ENCODE measurements around the gene TSKU. TPM values are rescaled to one million over a fixed set of nuclear protein-coding genes. Genes with fewer than 3 reads are reported as not detected.
"Not testable (repeated sequence)": the region's sequence is repeated elsewhere in the genome, so short reads cannot be mapped to it uniquely, and the experiment has no call there.

TSKU gene
- total RNA-seq, 1 donor from 2014 or later: 32.8 TPM

DNA sequence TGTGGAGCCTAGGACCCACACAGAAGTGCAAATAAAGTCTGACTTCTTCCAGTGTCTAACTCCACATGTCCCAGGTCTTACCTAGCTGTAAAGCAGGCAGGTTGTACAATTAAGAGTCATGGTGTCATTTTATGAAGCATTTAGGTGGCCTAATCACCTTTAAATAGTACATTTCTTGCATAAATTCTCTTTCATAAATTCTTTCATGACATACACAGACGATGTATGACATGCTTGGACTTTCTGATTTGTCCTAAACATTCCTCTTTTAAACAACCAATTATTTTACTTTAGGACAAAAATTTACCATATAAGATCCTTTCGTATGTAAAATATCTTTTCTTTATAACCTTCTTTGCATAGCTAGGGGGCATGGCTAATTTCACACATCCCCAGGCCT is 31.3 kb downstream of the TSKU start:
- H3K9me3 Mint-ChIP-seq: peaks cover 10% of the 10 kb centered on the region
- TF ChIP-seq, protein P1, sequence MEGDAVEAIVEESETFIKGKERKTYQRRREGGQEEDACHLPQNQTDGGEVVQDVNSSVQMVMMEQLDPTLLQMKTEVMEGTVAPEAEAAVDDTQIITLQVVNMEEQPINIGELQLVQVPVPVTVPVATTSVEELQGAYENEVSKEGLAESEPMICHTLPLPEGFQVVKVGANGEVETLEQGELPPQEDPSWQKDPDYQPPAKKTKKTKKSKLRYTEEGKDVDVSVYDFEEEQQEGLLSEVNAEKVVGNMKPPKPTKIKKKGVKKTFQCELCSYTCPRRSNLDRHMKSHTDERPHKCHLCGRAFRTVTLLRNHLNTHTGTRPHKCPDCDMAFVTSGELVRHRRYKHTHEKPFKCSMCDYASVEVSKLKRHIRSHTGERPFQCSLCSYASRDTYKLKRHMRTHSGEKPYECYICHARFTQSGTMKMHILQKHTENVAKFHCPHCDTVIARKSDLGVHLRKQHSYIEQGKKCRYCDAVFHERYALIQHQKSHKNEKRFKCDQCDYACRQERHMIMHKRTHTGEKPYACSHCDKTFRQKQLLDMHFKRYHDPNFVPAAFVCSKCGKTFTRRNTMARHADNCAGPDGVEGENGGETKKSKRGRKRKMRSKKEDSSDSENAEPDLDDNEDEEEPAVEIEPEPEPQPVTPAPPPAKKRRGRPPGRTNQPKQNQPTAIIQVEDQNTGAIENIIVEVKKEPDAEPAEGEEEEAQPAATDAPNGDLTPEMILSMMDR (conservative IDR thresholded peaks at IDR 0.05): no peak
- H3K27me3 Mint-ChIP-seq: no peaks in the 10 kb centered on the region
- H3K4me1 Mint-ChIP-seq (ENCODE audit: unreplicated experiment): no peaks in the 10 kb centered on the region
- peaks cover 4% of the 10 kb centered on the region for H3K36me3 Mint-ChIP-seq
- no peak overlapping the region for H3K27ac Mint-ChIP-seq
- no peak for DNase-seq (ENCODE audit: extremely low spot score, unreplicated experiment)
- H3K4me3 Mint-ChIP-seq: no peak overlapping the region

DNA sequence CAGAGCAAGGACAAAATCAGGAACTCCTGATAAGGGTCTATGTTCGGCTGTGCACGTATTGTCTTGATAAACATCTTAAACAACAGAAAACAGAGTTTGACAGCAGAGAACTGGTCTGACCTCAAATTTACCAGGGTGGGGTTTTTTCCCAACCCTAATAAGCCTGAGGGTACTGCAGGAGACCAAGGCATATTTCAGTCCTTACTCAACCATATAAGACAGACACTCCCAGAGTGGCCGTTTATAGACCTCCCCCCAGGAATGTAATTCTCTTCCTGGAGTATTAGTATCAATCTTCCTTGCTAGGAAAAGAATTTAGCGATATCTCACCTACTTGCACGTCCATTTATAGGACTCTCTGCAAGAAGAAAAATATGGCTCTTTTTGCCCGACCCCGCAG is 32.5 kb downstream of the TSKU start:
- H3K36me3 Mint-ChIP-seq; H3K4me3 Mint-ChIP-seq; H3K9me3 Mint-ChIP-seq; H3K27ac Mint-ChIP-seq; H3K4me1 Mint-ChIP-seq (ENCODE audit: unreplicated experiment); DNase-seq (ENCODE audit: extremely low spot score, unreplicated experiment); H3K27me3 Mint-ChIP-seq: not testable (repeated sequence)

DNA sequence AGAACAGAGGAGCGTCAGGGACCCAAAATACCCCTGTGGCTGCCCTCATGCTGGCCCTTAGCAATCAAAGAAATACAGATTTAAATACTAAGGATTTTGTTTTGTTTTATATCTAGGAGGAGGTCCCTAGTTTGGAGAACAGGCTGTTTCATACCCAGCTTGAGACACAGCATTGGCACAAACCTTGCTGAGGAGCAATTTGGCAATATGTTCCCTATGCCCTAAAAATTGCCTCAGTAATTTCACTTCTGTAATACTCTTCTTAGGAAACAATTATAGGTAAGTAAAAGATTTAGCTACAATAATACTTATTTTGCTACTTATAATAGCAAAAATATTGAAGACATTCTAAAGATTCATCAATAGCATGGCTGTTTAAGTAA is 37.0 kb downstream of the TSKU start:
- Mint-ChIP-seq H3K4me3 (no peak overlapping the region), H3K4me1 (ENCODE audit: unreplicated experiment) (peaks cover 11% of the 10 kb centered on the region), H3K27ac (no peak overlapping the region), H3K9me3 (peaks cover 10% of the 10 kb centered on the region), H3K27me3 (no peaks in the 10 kb centered on the region), H3K36me3 (peaks cover 4% of the 10 kb centered on the region)
- TF ChIP-seq, protein P1 (conservative IDR thresholded peaks at IDR 0.05): no peak
- no peak for DNase-seq (ENCODE audit: extremely low spot score, unreplicated experiment)

DNA sequence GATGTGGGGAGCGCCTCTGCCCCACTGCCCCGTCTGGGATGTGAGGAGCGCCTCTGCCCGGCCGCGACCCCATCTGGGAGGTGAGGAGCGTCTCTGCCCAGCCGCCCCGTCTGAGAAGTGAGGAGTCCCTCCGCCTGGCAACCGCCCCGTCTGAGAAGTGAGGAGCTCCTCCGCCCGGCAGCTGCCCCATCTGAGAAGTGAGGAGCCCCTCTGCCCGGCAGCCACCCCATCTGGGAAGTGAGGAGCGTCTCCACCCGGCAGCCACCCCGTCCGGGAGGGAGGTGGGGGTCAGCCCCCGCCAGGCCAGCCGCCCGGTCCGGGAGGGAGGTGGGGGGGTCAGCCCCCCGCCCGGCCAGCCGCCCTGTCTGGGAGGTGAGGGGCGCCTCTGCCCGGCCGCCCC is 38.2 kb downstream of the TSKU start:
- not testable (repeated sequence) for H3K9me3 Mint-ChIP-seq, H3K36me3 Mint-ChIP-seq, H3K27me3 Mint-ChIP-seq, H3K27ac Mint-ChIP-seq, H3K4me3 Mint-ChIP-seq
- peak; percentile 50 for DNase-seq (ENCODE audit: extremely low spot score, unreplicated experiment)
- peaks cover 11% of the 10 kb centered on the region for H3K4me1 Mint-ChIP-seq (ENCODE audit: unreplicated experiment)

DNA sequence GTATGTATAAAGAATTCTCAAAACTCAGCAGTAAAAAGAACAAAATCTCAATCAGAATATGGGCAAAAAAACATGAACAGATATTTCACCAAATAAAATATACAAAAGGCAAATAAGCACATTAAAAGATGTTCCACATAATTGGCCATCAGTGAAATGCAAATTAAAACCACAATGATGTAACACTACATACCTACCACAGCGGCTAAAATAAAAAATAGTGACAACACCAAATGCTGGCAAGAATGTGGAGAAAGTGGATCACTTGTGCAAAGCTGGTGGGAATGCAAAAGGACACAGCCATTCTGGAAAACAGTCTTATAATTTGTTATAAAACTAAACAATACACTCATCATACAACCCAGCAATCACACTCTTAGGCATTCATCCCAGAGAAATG is 39.2 kb downstream of the TSKU start:
- Mint-ChIP-seq H3K4me1 (ENCODE audit: unreplicated experiment) (peaks cover 11% of the 10 kb centered on the region), H3K36me3 (no peaks in the 10 kb centered on the region), H3K27ac (no peak overlapping the region), H3K27me3 (no peaks in the 10 kb centered on the region), H3K9me3 (no peaks in the 10 kb centered on the region), H3K4me3 (no peak overlapping the region)
- no peak for DNase-seq (ENCODE audit: extremely low spot score, unreplicated experiment)
- TF ChIP-seq, protein P1 (conservative IDR thresholded peaks at IDR 0.05): no peak

DNA sequence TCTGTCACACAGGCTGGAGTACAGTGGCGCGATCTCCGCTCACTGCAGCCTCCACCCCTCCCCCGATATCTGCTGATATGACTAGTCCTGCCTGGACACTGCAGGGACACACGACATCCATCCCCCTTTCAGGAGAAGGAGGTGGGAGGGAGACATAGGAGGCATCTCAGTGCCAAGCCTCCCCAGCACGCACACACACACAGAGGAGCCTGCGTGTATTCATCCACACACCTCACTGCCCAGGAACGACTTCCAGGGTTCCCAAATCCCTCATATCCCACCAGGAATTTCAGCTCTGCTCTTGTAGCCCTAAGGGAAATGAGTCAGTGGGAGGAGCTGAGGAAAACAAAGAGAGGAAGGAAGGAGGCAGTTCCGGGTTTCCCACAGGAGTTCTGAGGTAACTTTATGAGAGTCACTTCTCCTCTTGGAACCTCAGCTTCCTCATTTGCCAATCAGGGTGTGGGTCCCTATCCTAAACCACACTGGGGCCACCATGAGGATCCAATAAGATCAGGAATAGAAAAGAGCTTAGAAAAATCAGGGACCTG is 40.4 kb downstream of the TSKU start:
- DNase-seq (ENCODE audit: extremely low spot score, unreplicated experiment): peak; percentile 39
- peak overlapping the region; percentile 10 for H3K27ac Mint-ChIP-seq

More for the DNA sequence above, 40.4 kb downstream of the TSKU start:
- Mint-ChIP-seq H3K4me1 (ENCODE audit: unreplicated experiment) (peaks cover 11% of the 10 kb centered on the region), H3K27me3 (no peaks in the 10 kb centered on the region), H3K9me3 (no peaks in the 10 kb centered on the region), H3K36me3 (no peaks in the 10 kb centered on the region), H3K4me3 (no peak overlapping the region)
- TF ChIP-seq, protein P1 (conservative IDR thresholded peaks at IDR 0.05): no peak

Measured in type B pancreatic cell (in vitro differentiated cells).